Activated T-helper 1 cell treated with anti-CD3 and anti-CD28 coated beads, Interleukin-12 subunit alpha, Interleukin-12 subunit beta, Interleukin-2, Interleukin-4 antibody, amounts not matched to agents 30 ng/mL and 10 ng/mL and 1 ng/mL, durations not matched to agents 14 hours and 24 hours and 36 hours (primary cell): ENCODE results near the gene KIAA1328. TPM values are rescaled to one million over a fixed set of nuclear protein-coding genes. Genes with fewer than 3 reads are reported as not detected.

ENCODE experiments used
- DNase-seq: peaks from one replicate; pipeline ENCODE4 v3.0.0; 2021; ENCODE audit warnings: low spot score
- H3K27ac Mint-ChIP-seq: one replicate; pipeline ENCODE4 v1.8.0; 2021; ENCODE audit warnings: mild to moderate bottlenecking, mixed read lengths
- H3K27me3 Mint-ChIP-seq: one replicate; pipeline ENCODE4 v1.8.0; 2022; ENCODE audit warnings: mild to moderate bottlenecking, moderate library complexity, mixed read lengths; ENCODE audit not compliant: insufficient read depth
- H3K36me3 Mint-ChIP-seq: one replicate; pipeline ENCODE4 v1.8.0; 2021; ENCODE audit warnings: low read depth, mixed read lengths
- H3K4me1 Mint-ChIP-seq: one replicate; pipeline ENCODE4 v1.8.0; 2021; ENCODE audit warnings: low read depth, mixed read lengths
- H3K4me3 Mint-ChIP-seq: one replicate; pipeline ENCODE4 v1.8.0; 2021; ENCODE audit warnings: mild to moderate bottlenecking, moderate library complexity, mixed read lengths
- H3K9me3 Mint-ChIP-seq: one replicate; pipeline ENCODE4 v1.8.0; 2021; ENCODE audit warnings: mixed read lengths
- intact Hi-C: fragments of 100-400 bp; cut with micrococcal nuclease; formaldehyde crosslinking; loops from one replicate; pipeline ENCODE4 v1.15.1; 2024
- total RNA-seq: library from RNA; stranded (reverse); gene quantifications from 2 replicates; pipeline ENCODE4 v1.2.3, GENCODE V29; 2022

The KIAA1328 gene
- 6.7 and 8.2 TPM in 2 replicates for total RNA-seq

- intact Hi-C loops, result loop anchor here (1.0 to 10.0 kb wide), 8 partner anchors 20 to 1486 kb away; partner anchors contain the start of genes ELP2, INO80C, RMP24 and RPRD1A
- Mint-ChIP-seq H3K27me3 (no peaks in the 10 kb centered on the region), H3K27ac (peak within 1 kb of the TSS; percentile 94), H3K9me3 (no peaks in the 10 kb centered on the region), H3K36me3 (peaks cover 12% of the 10 kb centered on the region), H3K4me3 (peak within 1 kb of the TSS; percentile 86), H3K4me1 (peaks cover 51% of the 10 kb centered on the region)
- DNase-seq, result peak; percentile 88
Measured at GRCh38 chr18:36828630-36829361, at the start of gene KIAA1328, which contains the start of gene TPGS2. Gene KIAA1328 (plus strand): TSS chr18:36829127. CDS start chr18:36829139, 12 bp downstream. Gene TPGS2 (minus strand): TSS chr18:36829002. CDS start chr18:36828767, 235 bp downstream.

GRCh38 chr18:36780748-36781147, 48.2 kb upstream of the KIAA1328 start:
- Mint-ChIP-seq H3K4me1 (no peaks in the 10 kb centered on the region), H3K27me3 (no peaks in the 10 kb centered on the region), H3K36me3 (peaks cover 8% of the 10 kb centered on the region), H3K27ac (no peak overlapping the region), H3K4me3 (no peak overlapping the region), H3K9me3 (no peaks in the 10 kb centered on the region)
- DNase-seq, result no peak
- intact Hi-C loops, result no loop called here

GRCh38 chr18:36782710-36783109, 46.2 kb upstream of the KIAA1328 start:
- peaks cover 18% of the 10 kb centered on the region for H3K36me3 Mint-ChIP-seq
- H3K4me3 Mint-ChIP-seq, result no peak overlapping the region
- H3K4me1 Mint-ChIP-seq, result no peaks in the 10 kb centered on the region
- no peaks in the 10 kb centered on the region for H3K9me3 Mint-ChIP-seq
- no peak overlapping the region for H3K27ac Mint-ChIP-seq
- DNase-seq, result no peak
- intact Hi-C loops, result no loop called here
- no peaks in the 10 kb centered on the region for H3K27me3 Mint-ChIP-seq

GRCh38 chr18:36783792-36784191, 45.1 kb upstream of the KIAA1328 start:
- H3K27me3 Mint-ChIP-seq, result no peaks in the 10 kb centered on the region
- H3K9me3 Mint-ChIP-seq, result no peaks in the 10 kb centered on the region

GRCh38 chr18:36786686-36787085, 42.2 kb upstream of the KIAA1328 start:
- H3K4me1 Mint-ChIP-seq, result no peaks in the 10 kb centered on the region
- intact Hi-C loops, result no loop called here
- DNase-seq, result no peak
- peaks cover 27% of the 10 kb centered on the region for H3K36me3 Mint-ChIP-seq
- no peak overlapping the region for H3K4me3 Mint-ChIP-seq
- no peaks in the 10 kb centered on the region for H3K27me3 Mint-ChIP-seq
- H3K27ac Mint-ChIP-seq, result no peak overlapping the region
- no peaks in the 10 kb centered on the region for H3K9me3 Mint-ChIP-seq

More at GRCh38 chr18:36783792-36784191, 45.1 kb upstream of the KIAA1328 start:
- no peaks in the 10 kb centered on the region for H3K4me1 Mint-ChIP-seq
- H3K27ac Mint-ChIP-seq, result no peak overlapping the region
- peaks cover 17% of the 10 kb centered on the region for H3K36me3 Mint-ChIP-seq
- H3K4me3 Mint-ChIP-seq, result no peak overlapping the region
- no peak for DNase-seq
- intact Hi-C loops, result no loop called here

- DNase-seq, result no peak
- intact Hi-C loops, result no loop called here
- Mint-ChIP-seq H3K9me3 (no peaks in the 10 kb centered on the region), H3K27ac (no peak overlapping the region), H3K27me3 (no peaks in the 10 kb centered on the region), H3K4me3 (no peak overlapping the region), H3K36me3 (peaks cover 50% of the 10 kb centered on the region), H3K4me1 (no peaks in the 10 kb centered on the region)
Measured at GRCh38 chr18:36792634-36793283, 36.2 kb upstream of the KIAA1328 start.

GRCh38 chr18:36798738-36799473, 30.0 kb upstream of the KIAA1328 start:
- H3K4me3 Mint-ChIP-seq, result no peak overlapping the region
- DNase-seq, result no peak
- H3K36me3 Mint-ChIP-seq, result peaks cover 47% of the 10 kb centered on the region
- intact Hi-C loops, result no loop called here
- no peaks in the 10 kb centered on the region for H3K27me3 Mint-ChIP-seq
- H3K27ac Mint-ChIP-seq, result peak overlapping the region; percentile 6
- no peaks in the 10 kb centered on the region for H3K9me3 Mint-ChIP-seq
- no peaks in the 10 kb centered on the region for H3K4me1 Mint-ChIP-seq

GRCh38 chr18:36805105-36805504, 23.8 kb upstream of the KIAA1328 start:
- no peaks in the 10 kb centered on the region for H3K27me3 Mint-ChIP-seq

GRCh38 chr18:36808681-36809080, 20.2 kb upstream of the KIAA1328 start:
- peaks cover 45% of the 10 kb centered on the region for H3K36me3 Mint-ChIP-seq
- peaks cover 9% of the 10 kb centered on the region for H3K4me1 Mint-ChIP-seq
- no peaks in the 10 kb centered on the region for H3K27me3 Mint-ChIP-seq
- H3K27ac Mint-ChIP-seq, result no peak overlapping the region
- DNase-seq, result no peak
- H3K9me3 Mint-ChIP-seq, result no peaks in the 10 kb centered on the region
- H3K4me3 Mint-ChIP-seq, result no peak overlapping the region
- intact Hi-C loops, result loop anchor here (1.0 to 2.0 kb wide), 3 partner anchors 20 to 712 kb away; partner anchors contain the start of genes KIAA1328 and TPGS2

More at GRCh38 chr18:36805105-36805504, 23.8 kb upstream of the KIAA1328 start:
- Mint-ChIP-seq H3K36me3 (peaks cover 45% of the 10 kb centered on the region), H3K4me1 (peaks cover 4% of the 10 kb centered on the region), H3K27ac (no peak overlapping the region), H3K4me3 (no peak overlapping the region), H3K9me3 (no peaks in the 10 kb centered on the region)
- intact Hi-C loops, result no loop called here
- DNase-seq, result no peak

GRCh38 chr18:36809590-36810381, 19.1 kb upstream of the KIAA1328 start:
- H3K9me3 Mint-ChIP-seq, result no peaks in the 10 kb centered on the region
- H3K36me3 Mint-ChIP-seq, result peaks cover 41% of the 10 kb centered on the region
- DNase-seq, result peak; percentile 12
- no peaks in the 10 kb centered on the region for H3K27me3 Mint-ChIP-seq
- no peak overlapping the region for H3K4me3 Mint-ChIP-seq
- no peak overlapping the region for H3K27ac Mint-ChIP-seq
- intact Hi-C loops, result loop anchor here (1.0 to 2.0 kb wide), 3 partner anchors 19 to 713 kb away; partner anchors contain the start of genes KIAA1328 and TPGS2
- peaks cover 19% of the 10 kb centered on the region for H3K4me1 Mint-ChIP-seq

GRCh38 chr18:36811430-36811829, 17.5 kb upstream of the KIAA1328 start:
- no peaks in the 10 kb centered on the region for H3K27me3 Mint-ChIP-seq
- DNase-seq, result no peak
- peaks cover 31% of the 10 kb centered on the region for H3K36me3 Mint-ChIP-seq
- intact Hi-C loops, result no loop called here
- no peak overlapping the region for H3K4me3 Mint-ChIP-seq
- H3K4me1 Mint-ChIP-seq, result peaks cover 19% of the 10 kb centered on the region
- H3K27ac Mint-ChIP-seq, result no peak overlapping the region
- no peaks in the 10 kb centered on the region for H3K9me3 Mint-ChIP-seq

GRCh38 chr18:36811955-36812354, 17.0 kb upstream of the KIAA1328 start:
- no peak overlapping the region for H3K4me3 Mint-ChIP-seq
- H3K4me1 Mint-ChIP-seq, result peaks cover 19% of the 10 kb centered on the region
- H3K27me3 Mint-ChIP-seq, result no peaks in the 10 kb centered on the region
- H3K36me3 Mint-ChIP-seq, result peaks cover 31% of the 10 kb centered on the region
- intact Hi-C loops, result no loop called here
- no peak for DNase-seq
- no peak overlapping the region for H3K27ac Mint-ChIP-seq
- no peaks in the 10 kb centered on the region for H3K9me3 Mint-ChIP-seq
